Loucy (cell line): Measurements from ENCODE around the gene EPB41L3.
"Not testable (repeated sequence)": the region's sequence is repeated elsewhere in the genome, so short reads cannot be mapped to it uniquely, and the experiment has no call there.

Experiments used
- H2AFZ ChIP-seq: fragments of 200-600 bp; sonication (generic); 2 replicates; pipeline ENCODE4 v1.6.0; 2016; ENCODE audit warnings: antibody characterized with exemption, mild to moderate bottlenecking, low read length, moderate library complexity
- H3F3A ChIP-seq: fragments of 200-600 bp; 2 replicates; pipeline ENCODE4 v1.6.0; 2016; ENCODE audit warnings: antibody characterized with exemption, low read depth, mild to moderate bottlenecking
- H3K27me3 ChIP-seq: fragments of 200-600 bp; sonication (generic); 2 replicates; pipeline ENCODE4 v1.6.1; 2014; ENCODE audit warnings: low read length, mild to moderate bottlenecking; ENCODE audit not compliant: insufficient read depth, poor library complexity, severe bottlenecking
- H3K36me3 ChIP-seq: fragments of 200-600 bp; sonication (generic); 2 replicates; pipeline ENCODE4 v1.6.1; 2016; ENCODE audit warnings: low read length; ENCODE audit not compliant: insufficient read depth
- H3K4me1 ChIP-seq: fragments of 200-600 bp; sonication (generic); 2 replicates; pipeline ENCODE4 v1.5.1; 2014; ENCODE audit warnings: low read length, mild to moderate bottlenecking; ENCODE audit not compliant: insufficient read depth, poor library complexity, severe bottlenecking
- H3K4me2 ChIP-seq: fragments of 200-600 bp; sonication (generic); 2 replicates; pipeline ENCODE4 v1.6.0; 2014; ENCODE audit warnings: antibody characterized with exemption, low read length, low read depth, mild to moderate bottlenecking; ENCODE audit not compliant: poor library complexity, severe bottlenecking
- H3K4me3 ChIP-seq: fragments of 200-600 bp; sonication (generic); 2 replicates; pipeline ENCODE4 v1.5.1; 2014; ENCODE audit warnings: low read length, mild to moderate bottlenecking, mixed read lengths; ENCODE audit not compliant: poor library complexity, severe bottlenecking
- H3K79me2 ChIP-seq: fragments of 200-600 bp; sonication (generic); 2 replicates; pipeline ENCODE4 v1.6.1; 2014; ENCODE audit warnings: low read length; ENCODE audit not compliant: insufficient read depth
- H3K9ac ChIP-seq: fragments of 200-600 bp; sonication (generic); 2 replicates; pipeline ENCODE4 v1.6.0; 2014; ENCODE audit warnings: mild to moderate bottlenecking, low read depth, low read length, moderate library complexity; ENCODE audit not compliant: poor library complexity, severe bottlenecking
- H3K9me2 ChIP-seq: fragments of 200-600 bp; sonication (generic); replicated peaks from 2 replicates; pipeline ENCODE4 v1.6.1; 2016; ENCODE audit warnings: low read depth, low read length, mixed read lengths
- H3K9me3 ChIP-seq: fragments of 200-600 bp; sonication (generic); 2 replicates; pipeline ENCODE4 v1.6.1; 2014; ENCODE audit warnings: mild to moderate bottlenecking, antibody characterized with exemption, low read length, low read depth; ENCODE audit not compliant: insufficient read depth
- H4K20me1 ChIP-seq: fragments of 200-600 bp; sonication (generic); 2 replicates; pipeline ENCODE4 v1.6.0; 2014; ENCODE audit warnings: antibody characterized with exemption, low read length, mild to moderate bottlenecking; ENCODE audit not compliant: insufficient read depth, poor library complexity, severe bottlenecking
- EZH2phosphoT487 ChIP-seq: fragments of 200-600 bp; IDR thresholded peaks from 2 replicates; pipeline ENCODE4 v1.6.1; 2018; ENCODE audit warnings: antibody characterized with exemption, mild to moderate bottlenecking, moderate library complexity, borderline replicate concordance
- TF ChIP-seq, protein P1 (sequence below): fragments of 200-600 bp; sonication (generic); conservative IDR thresholded peaks from 2 replicates; pipeline ENCODE4 v1.5.1; 2014; ENCODE audit warnings: mild to moderate bottlenecking, antibody characterized with exemption, low read length

EPB41L3 gene

DNA sequence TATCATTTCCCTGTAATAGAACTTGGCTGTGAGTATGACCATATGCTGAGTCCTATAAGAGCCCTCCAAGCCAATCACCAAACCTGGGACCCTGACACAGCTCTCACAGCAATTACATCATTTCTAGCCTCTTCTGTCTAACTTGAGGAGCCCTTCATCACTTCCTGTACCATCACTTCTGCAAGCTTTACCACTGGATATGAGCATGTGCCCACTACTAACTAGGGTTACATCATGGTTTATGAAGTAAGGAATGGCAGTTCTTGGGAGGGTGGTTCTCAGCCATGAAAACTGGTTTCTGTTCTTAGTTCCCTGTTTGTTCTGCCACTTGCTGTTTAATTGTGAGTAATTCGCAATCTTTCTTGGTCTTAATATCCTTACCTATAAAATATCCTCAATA is 31.0 kb upstream of the EPB41L3 start:
- Histone ChIP-seq H3K27me3 (no peaks in the 10 kb centered on the region), H3K36me3 (no peaks in the 10 kb centered on the region), H3F3A (no peaks in the 10 kb centered on the region), H3K4me1 (no peaks in the 10 kb centered on the region), H4K20me1 (no peaks in the 10 kb centered on the region), H2AFZ (no peak overlapping the region), H3K9me2 (no peaks in the 10 kb centered on the region), H3K4me3 (no peak overlapping the region), H3K79me2 (no peaks in the 10 kb centered on the region), H3K4me2 (no peak overlapping the region), H3K9ac (no peak overlapping the region), H3K9me3 (no peaks in the 10 kb centered on the region; the same call in 1 of the 2 replicates)
- TF ChIP-seq EZH2phosphoT487: no peak
- TF ChIP-seq, protein P1, sequence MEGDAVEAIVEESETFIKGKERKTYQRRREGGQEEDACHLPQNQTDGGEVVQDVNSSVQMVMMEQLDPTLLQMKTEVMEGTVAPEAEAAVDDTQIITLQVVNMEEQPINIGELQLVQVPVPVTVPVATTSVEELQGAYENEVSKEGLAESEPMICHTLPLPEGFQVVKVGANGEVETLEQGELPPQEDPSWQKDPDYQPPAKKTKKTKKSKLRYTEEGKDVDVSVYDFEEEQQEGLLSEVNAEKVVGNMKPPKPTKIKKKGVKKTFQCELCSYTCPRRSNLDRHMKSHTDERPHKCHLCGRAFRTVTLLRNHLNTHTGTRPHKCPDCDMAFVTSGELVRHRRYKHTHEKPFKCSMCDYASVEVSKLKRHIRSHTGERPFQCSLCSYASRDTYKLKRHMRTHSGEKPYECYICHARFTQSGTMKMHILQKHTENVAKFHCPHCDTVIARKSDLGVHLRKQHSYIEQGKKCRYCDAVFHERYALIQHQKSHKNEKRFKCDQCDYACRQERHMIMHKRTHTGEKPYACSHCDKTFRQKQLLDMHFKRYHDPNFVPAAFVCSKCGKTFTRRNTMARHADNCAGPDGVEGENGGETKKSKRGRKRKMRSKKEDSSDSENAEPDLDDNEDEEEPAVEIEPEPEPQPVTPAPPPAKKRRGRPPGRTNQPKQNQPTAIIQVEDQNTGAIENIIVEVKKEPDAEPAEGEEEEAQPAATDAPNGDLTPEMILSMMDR: no peak

DNA sequence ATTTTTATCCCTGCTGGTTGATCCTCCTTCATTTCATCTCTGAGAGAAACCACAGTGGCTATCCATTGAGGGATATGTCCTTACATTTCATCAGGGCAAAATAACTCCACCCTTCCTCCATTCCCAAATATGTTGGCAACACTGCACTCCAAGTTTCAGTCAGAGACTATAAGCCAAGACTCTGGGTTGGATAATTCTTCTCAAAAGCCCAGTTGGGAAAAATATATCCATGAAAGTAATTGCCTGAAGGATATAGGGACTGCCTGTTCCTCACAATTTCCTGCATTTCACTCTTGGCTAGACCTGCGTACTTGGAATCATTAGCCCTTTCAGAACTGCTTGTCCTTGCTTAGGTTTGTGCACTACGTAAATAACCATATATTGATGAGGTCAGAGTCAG is 27.9 kb upstream of the EPB41L3 start:
- H3K4me1 ChIP-seq: no peaks in the 10 kb centered on the region
- H3F3A ChIP-seq: no peaks in the 10 kb centered on the region
- no peaks in the 10 kb centered on the region for H3K36me3 ChIP-seq
- H3K9ac ChIP-seq: no peak overlapping the region
- no peaks in the 10 kb centered on the region for H3K27me3 ChIP-seq
- no peaks in the 10 kb centered on the region for H4K20me1 ChIP-seq
- no peaks in the 10 kb centered on the region; the same call in 1 of the 2 replicates for H3K9me3 ChIP-seq
- no peak overlapping the region for H3K4me2 ChIP-seq
- no peak overlapping the region for H3K4me3 ChIP-seq
- H3K9me2 ChIP-seq: no peaks in the 10 kb centered on the region
- no peaks in the 10 kb centered on the region for H3K79me2 ChIP-seq
- H2AFZ ChIP-seq: no peak overlapping the region
- TF ChIP-seq, protein P1: no peak
- no peak for TF ChIP-seq EZH2phosphoT487

DNA sequence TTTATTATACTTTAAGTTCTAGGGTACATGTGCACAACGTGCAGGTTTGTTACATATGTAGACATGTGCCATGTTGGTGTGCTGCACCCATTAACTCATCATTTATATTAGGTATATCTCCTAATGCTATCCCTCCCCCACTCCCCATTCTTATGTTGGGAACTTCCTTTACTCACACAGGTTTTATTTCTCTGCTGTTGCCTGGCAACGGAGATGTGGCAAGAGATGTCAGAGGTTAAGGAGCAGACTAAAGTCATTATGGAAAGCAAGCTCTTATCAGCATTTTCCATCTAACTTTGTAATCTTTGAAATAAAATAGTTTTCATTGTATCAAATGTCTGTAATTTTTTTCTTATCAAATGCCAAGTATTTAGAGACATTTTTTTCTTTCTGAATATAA is 26.8 kb upstream of the EPB41L3 start:
- not testable (repeated sequence) for H4K20me1 ChIP-seq

DNA sequence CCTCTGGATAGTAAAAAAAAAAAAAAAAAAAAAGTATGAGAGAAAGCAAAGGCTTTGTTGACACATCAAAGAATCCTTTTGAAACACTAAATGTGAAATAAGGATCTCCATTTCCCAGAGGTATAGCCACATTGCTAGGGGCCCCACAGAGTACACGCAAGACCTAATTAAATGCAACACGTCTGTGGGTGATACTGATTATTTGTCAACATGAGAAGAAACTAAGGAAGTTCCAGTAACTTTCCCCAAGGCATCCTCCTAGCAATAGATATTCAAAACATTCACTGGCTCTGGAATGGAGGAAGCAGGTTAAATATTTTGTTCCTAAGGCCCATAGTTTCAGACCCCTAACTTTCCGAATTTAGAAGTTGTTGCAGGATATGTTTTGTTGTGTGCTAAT is 24.6 kb upstream of the EPB41L3 start:
- Histone ChIP-seq H3K9me2 (no peaks in the 10 kb centered on the region), H3K9me3 (no peaks in the 10 kb centered on the region), H3K4me1 (no peaks in the 10 kb centered on the region), H3F3A (no peaks in the 10 kb centered on the region), H3K79me2 (no peaks in the 10 kb centered on the region), H3K4me3 (no peak overlapping the region), H3K36me3 (no peaks in the 10 kb centered on the region), H4K20me1 (no peaks in the 10 kb centered on the region), H3K4me2 (no peak overlapping the region), H3K27me3 (no peaks in the 10 kb centered on the region), H2AFZ (no peak overlapping the region), H3K9ac (no peak overlapping the region)
- no peak for TF ChIP-seq EZH2phosphoT487
- TF ChIP-seq, protein P1: no peak

More for the DNA sequence above, 26.8 kb upstream of the EPB41L3 start:
- H3K9me2 ChIP-seq, H3K9me3 ChIP-seq, H2AFZ ChIP-seq, H3K79me2 ChIP-seq, H3K4me3 ChIP-seq, H3K36me3 ChIP-seq, H3F3A ChIP-seq, H3K4me2 ChIP-seq, H3K4me1 ChIP-seq, H3K27me3 ChIP-seq, H3K9ac ChIP-seq: not testable (repeated sequence)
